HepG2 (cell line): ENCODE results near the gene ABHD6. TPM values are rescaled to one million over a fixed set of nuclear protein-coding genes. Genes with fewer than 3 reads are reported as not detected.

Experiments used
- ATAC-seq: fragments of 200-7000 bp; cut with Tn5 transposase; 3 replicates; pipeline ENCODE4 v1.9.1; 2020; ENCODE audit warnings: mild to moderate bottlenecking, moderate library complexity
- BruUV-seq: library from RNA; stranded (reverse); fragments of 400-500 nt; replicated peaks from 2 replicates; lab custom pipeline; 2021; lab: Mats Ljungman, UMichigan
- CTCF ChIA-PET: fragments of 300-600 bp; formaldehyde crosslinking; extraction: SDS; loops from one replicate; lab custom pipeline; 2021; ENCODE audit warnings: low total read pairs, inconsistent platforms, low intra/inter-chr PET ratio; lab: Yijun Ruan, JAX
- POLR2A ChIA-PET: fragments of 350-600 bp; sonication (Branson Sonifier 250); formaldehyde crosslinking; loops from one replicate; lab custom pipeline; 2020; ENCODE audit warnings: antibody characterized with exemption, inconsistent platforms; lab: Yijun Ruan, JAX
- DNase-seq: peaks from one replicate; pipeline ENCODE4 v3.0.0-alpha.2; 2015; ENCODE audit warnings: low spot score
- FAIRE-seq: peaks from 3 replicates; lab custom pipeline; 2011; peaks lifted over from hg19 to GRCh38; lab: Jason Lieb, UNC
- H2AFZ ChIP-seq: one replicate; pipeline ENCODE4 v1.6.1; 2011; ENCODE audit warnings: low read length, inconsistent platforms
- H3K27ac ChIP-seq: fragments of 300-600 bp; 3 replicates; pipeline ENCODE4 v1.8.0; 2011; ENCODE audit warnings: mixed run types, mild to moderate bottlenecking, mixed read lengths, low read length, inconsistent platforms; ENCODE audit not compliant: insufficient read depth; ENCODE audit errors: extremely low read length
- H3K27me3 ChIP-seq, 2 experiments: fragments of 200-600 bp in 1 of 2; 2 replicates in 1 of 2; 3 replicates in 1 of 2; pipeline versions ENCODE4 v1.6.0 to v1.8.0; 2011; ENCODE audit warnings: low read length in 2 of 2, mild to moderate bottlenecking in 2 of 2, moderate library complexity in 2 of 2, inconsistent platforms in 1 of 2; ENCODE audit not compliant: insufficient read depth in 2 of 2, control insufficient read depth in 1 of 2
- H3K36me3 ChIP-seq, 2 experiments: fragments of 200-600 bp in 1 of 2; replicated peaks in 1 of 2; 2 replicates in 1 of 2; 3 replicates in 1 of 2; pipeline versions ENCODE4 v1.5.1 to v1.8.0; 2011; ENCODE audit warnings: low read length in 2 of 2, inconsistent platforms in 1 of 2; ENCODE audit not compliant: insufficient read depth in 2 of 2, control insufficient read depth in 1 of 2
- H3K4me1 ChIP-seq: 2 replicates; pipeline ENCODE4 v1.5.1; 2012; ENCODE audit warnings: low read length, inconsistent platforms; ENCODE audit not compliant: insufficient read depth
- H3K4me2 ChIP-seq: 2 replicates; pipeline ENCODE4 v1.6.0; 2011; ENCODE audit warnings: low read depth, low read length, inconsistent platforms
- H3K4me3 ChIP-seq, 3 experiments: fragments of 200-600 bp in 1 of 3; sonication (generic), shearing (Covaris generic) in 1 of 3; replicated peaks in 1 of 3; 2 replicates each; pipeline ENCODE4 v1.5.1; 2011 to 2016; ENCODE audit warnings: low read length in 3 of 3, inconsistent platforms in 2 of 3, low read depth in 2 of 3, mild to moderate bottlenecking in 2 of 3, control low read depth in 1 of 3, mixed read lengths in 1 of 3; ENCODE audit not compliant: insufficient read depth in 1 of 3
- H3K79me2 ChIP-seq: one replicate; pipeline ENCODE4 v1.6.1; 2011; ENCODE audit warnings: low read length, inconsistent platforms; ENCODE audit not compliant: insufficient read depth
- H3K9ac ChIP-seq: 2 replicates; pipeline ENCODE4 v1.6.0; 2011; ENCODE audit warnings: mild to moderate bottlenecking, low read depth, low read length, inconsistent platforms; ENCODE audit not compliant: insufficient read depth
- H3K9me3 ChIP-seq: 2 replicates; pipeline ENCODE4 v1.5.1; 2012; ENCODE audit warnings: mild to moderate bottlenecking, low read length
- H4K20me1 ChIP-seq: 2 replicates; pipeline ENCODE4 v1.6.0; 2011; ENCODE audit warnings: inconsistent platforms, mild to moderate bottlenecking, low read length, moderate library complexity; ENCODE audit not compliant: insufficient read depth
- CSRNP2 ChIP-seq: sonication (generic); formaldehyde crosslinking; conservative IDR thresholded peaks from 2 replicates; pipeline ENCODE4 v1.8.0; 2022; ENCODE audit warnings: low read depth, missing genetic modification reagents
- KDM6A ChIP-seq: IDR thresholded peaks from 2 replicates; pipeline ENCODE4 v1.6.1; 2016; ENCODE audit warnings: low read depth
- SNAI1 ChIP-seq: sonication (generic); formaldehyde crosslinking; IDR thresholded peaks from 2 replicates; pipeline ENCODE4 v1.5.0; 2020; ENCODE audit warnings: mild to moderate bottlenecking, missing genetic modification reagents, borderline replicate concordance
- ZBED4 ChIP-seq: sonication (generic); formaldehyde crosslinking; IDR thresholded peaks from 2 replicates; pipeline ENCODE4 v1.4.0; 2020; ENCODE audit warnings: missing genetic modification reagents, borderline replicate concordance
- ZBTB21 ChIP-seq: sonication (generic); formaldehyde crosslinking; IDR thresholded peaks from 2 replicates; pipeline ENCODE4 v1.4.0; 2020; ENCODE audit warnings: missing genetic modification reagents
- ZNF230 ChIP-seq: sonication (generic); formaldehyde crosslinking; IDR thresholded peaks from 2 replicates; pipeline ENCODE4 v1.4.0; 2020; ENCODE audit warnings: mild to moderate bottlenecking, missing genetic modification reagents
- ZSCAN25 ChIP-seq: sonication (generic); formaldehyde crosslinking; IDR thresholded peaks from 2 replicates; pipeline ENCODE4 v1.8.0; 2022; ENCODE audit warnings: mild to moderate bottlenecking, missing genetic modification reagents
- WGBS: methylation state at CpG from one replicate; pipeline ENCODE4 v1.1.6; 2017; ENCODE audit warnings: low lambda C conversion rate; 5-methylcytosine and 5-hydroxymethylcytosine counted together
- in situ Hi-C: cut with HindIII; loops from 2 replicates; pipeline ENCODE4 v1.10.0; 2017; ENCODE audit warnings: low pct_unique_long_range_greater_than_20kb; ENCODE audit not compliant: extremely low pct_ligation_motif_present
- intact Hi-C: fragments of 100-400 bp; cut with micrococcal nuclease; formaldehyde crosslinking; loops from one replicate; pipeline ENCODE4 v1.10.0; 2022; ENCODE audit not compliant: unreplicated experiment
- polyA plus RNA-seq, 8 experiments: library from polyadenylated mRNA; depleted of rRNA in 3 of 8; stranded (reverse) in 7 of 8; unstranded in 1 of 8; fragments of >200 nt; fragmentation: Illumina TruSeq in 4 of 8; extraction: Trizol in 4 of 8; gene quantifications; 2 replicates each; pipeline versions ENCODE4 v1.2.1 to v1.2.3, GENCODE V29; 2011 to 2016; ENCODE audit warnings: low read depth in 4 of 8, missing spikeins in 1 of 8, mixed read lengths in 1 of 8; ENCODE audit not compliant: insufficient read depth in 1 of 8
- total RNA-seq, 5 experiments: library from RNA; depleted of rRNA; stranded (reverse); fragments of >200 nt; fragmentation: Illumina TruSeq; extraction: Trizol; gene quantifications; 2 replicates each; pipeline ENCODE4 v1.2.3, GENCODE V29; 2016; ENCODE audit warnings: low read depth in 1 of 5

ABHD6 gene
- total and polyA plus RNA-seq, 2 of the 13 experiments (the other 11 are each of a cell fraction or from before 2014, with no cell fraction given), result 9.0 to 17.2 TPM

GRCh38 chr3:58341376-58341775 is 103.8 kb downstream of the ABHD6 start:
- BruUV-seq, result no TSS peak
- CTCF ChIA-PET, result no interaction called here
- POLR2A ChIA-PET, result no interaction called here
- ATAC-seq (no peak), FAIRE-seq (no peak), DNase-seq (no peak)
- 96% methylated on average over 3 of the region's 3 CpGs for WGBS
- Histone ChIP-seq H4K20me1 (no peaks in the 10 kb centered on the region), H3K4me3 (no peak overlapping the region), H3K27me3 (no peaks in the 10 kb centered on the region), H3K9ac (no peak overlapping the region), H3K4me2 (no peak overlapping the region), H3K4me1 (peaks cover 19% of the 10 kb centered on the region), H3K36me3 (peaks cover 1 to 3% of the 10 kb centered on the region in 2 experiments; a peak in 1 of 5 replicates), H3K79me2 (no peaks in the 10 kb centered on the region), H3K9me3 (no peaks in the 10 kb centered on the region), H2AFZ (no peak overlapping the region), H3K27ac (no peak overlapping the region)
- intact Hi-C loops, result no loop called here
- in situ Hi-C loops, result no loop called here
- TF ChIP-seq CSRNP2 (CRISPR knock-in tag), result no peak
- no peak for TF ChIP-seq ZBED4 (CRISPR knock-in tag)
- TF ChIP-seq KDM6A (CRISPR knock-in tag), result no peak
- no peak for TF ChIP-seq SNAI1 (CRISPR knock-in tag)
- no peak for TF ChIP-seq ZNF230 (CRISPR knock-in tag)
- TF ChIP-seq ZBTB21, result no peak
- no peak for TF ChIP-seq ZSCAN25
